Measurements from ENCODE around the gene FAM25C.
"Not testable (repeated sequence)": the region's sequence is repeated elsewhere in the genome, so short reads cannot be mapped to it uniquely, and the experiment has no call there.

Gene FAM25C

GRCh38 chr10:47999691-48000090 is at the start of gene FAM25C:
TSS of gene FAM25C (minus strand) at chr10:47999791. CDS start at chr10:47999765, 26 bp downstream.
- DNase-seq: not testable (repeated sequence)

- DNase-seq: not testable (repeated sequence)
Measured at GRCh38 chr10:48044557-48044956, 45.0 kb upstream of the FAM25C start.

GRCh38 chr10:48031390-48031789 is 31.8 kb upstream of the FAM25C start:
- DNase-seq: not testable (repeated sequence)

GRCh38 chr10:48002306-48002705 is 2.7 kb upstream of the FAM25C start:
- not testable (repeated sequence) for DNase-seq

GRCh38 chr10:47994045-47994444 is 5.5 kb downstream of the FAM25C start:
- DNase-seq: not testable (repeated sequence)

- not testable (repeated sequence) for DNase-seq
Measured at GRCh38 chr10:47992560-47992959, 7.0 kb downstream of the FAM25C start.

- DNase-seq: not testable (repeated sequence)
Measured at GRCh38 chr10:47991706-47992105, 7.9 kb downstream of the FAM25C start.

- not testable (repeated sequence) for DNase-seq
Measured at GRCh38 chr10:47990097-47990496, 9.5 kb downstream of the FAM25C start.

- DNase-seq: not testable (repeated sequence)
Measured at GRCh38 chr10:47989542-47989950, 10.0 kb downstream of the FAM25C start.

- DNase-seq: not testable (repeated sequence)
Measured at GRCh38 chr10:47988718-47989541, 10.7 kb downstream of the FAM25C start.

GRCh38 chr10:47987952-47988351 is 11.6 kb downstream of the FAM25C start:
- not testable (repeated sequence) for DNase-seq

GRCh38 chr10:47986413-47987230 is 13.0 kb downstream of the FAM25C start:
- not testable (repeated sequence) for DNase-seq

GRCh38 chr10:47975409-47975808 is 24.2 kb downstream of the FAM25C start:
- DNase-seq: not testable (repeated sequence)

GRCh38 chr10:47973131-47973530 is 26.5 kb downstream of the FAM25C start:
- DNase-seq: not testable (repeated sequence)

GRCh38 chr10:47972077-47972476 is 27.5 kb downstream of the FAM25C start:
- not testable (repeated sequence) for DNase-seq

- DNase-seq: not testable (repeated sequence)
Measured at GRCh38 chr10:47971598-47971997, 28.0 kb downstream of the FAM25C start.

GRCh38 chr10:47970047-47970446 is 29.5 kb downstream of the FAM25C start:
- not testable (repeated sequence) for DNase-seq

GRCh38 chr10:47968988-47969387 is 30.6 kb downstream of the FAM25C start:
- DNase-seq: not testable (repeated sequence)

GRCh38 chr10:47964280-47965063 is 35.1 kb downstream of the FAM25C start:
- not testable (repeated sequence) for DNase-seq

- DNase-seq: not testable (repeated sequence)
Measured at GRCh38 chr10:47962785-47963184, 36.8 kb downstream of the FAM25C start.

- DNase-seq: not testable (repeated sequence)
Measured at GRCh38 chr10:47960699-47961098, 38.9 kb downstream of the FAM25C start.

- not testable (repeated sequence) for DNase-seq
Measured at GRCh38 chr10:47959677-47960076, 39.9 kb downstream of the FAM25C start.

GRCh38 chr10:47957158-47957557 is 42.4 kb downstream of the FAM25C start:
- not testable (repeated sequence) for DNase-seq

Data from NCI-H187 (cell line).